GM21723 (cell line): ENCODE measurements around the gene GARNL3.
A peak's percentile ranks its signal among the peaks of the same experiment; 100 is the strongest.

ENCODE experiments used
- ATAC-seq: cut with Tn5 transposase; IDR thresholded peaks from one replicate; pipeline ENCODE4 v1.9.1; 2021; ENCODE audit warnings: mild to moderate bottlenecking, moderate library complexity; ENCODE audit not compliant: unreplicated experiment

The GARNL3 gene

GRCh38 chr9:127277099-127277498 is 12.5 kb downstream of the GARNL3 start:
- peak; percentile 69 for ATAC-seq

GRCh38 chr9:127277770-127278169 is 13.2 kb downstream of the GARNL3 start:
- no peak for ATAC-seq

GRCh38 chr9:127278372-127278771 is 13.8 kb downstream of the GARNL3 start:
- no peak for ATAC-seq

- ATAC-seq, result no peak
Observed at GRCh38 chr9:127279717-127280285, 15.2 kb downstream of the GARNL3 start.

GRCh38 chr9:127280880-127281660 is 16.5 kb downstream of the GARNL3 start:
- ATAC-seq, result no peak

GRCh38 chr9:127281891-127282290 is 17.3 kb downstream of the GARNL3 start:
- no peak for ATAC-seq

GRCh38 chr9:127282611-127283010 is 18.0 kb downstream of the GARNL3 start:
- no peak for ATAC-seq

GRCh38 chr9:127283135-127283534 is 18.6 kb downstream of the GARNL3 start:
- ATAC-seq, result no peak

GRCh38 chr9:127283917-127284497 is 19.4 kb downstream of the GARNL3 start:
- no peak for ATAC-seq

- no peak for ATAC-seq
Observed at GRCh38 chr9:127285965-127286364, 21.4 kb downstream of the GARNL3 start.

GRCh38 chr9:127290561-127291065 is 26.0 kb downstream of the GARNL3 start:
- no peak for ATAC-seq

GRCh38 chr9:127291246-127291778 is 26.7 kb downstream of the GARNL3 start:
- no peak for ATAC-seq

GRCh38 chr9:127292415-127292814 is 27.8 kb downstream of the GARNL3 start:
- ATAC-seq, result no peak

- ATAC-seq, result no peak
Observed at GRCh38 chr9:127293328-127293727, 28.8 kb downstream of the GARNL3 start.

- ATAC-seq, result no peak
Observed at GRCh38 chr9:127293767-127294166, 29.2 kb downstream of the GARNL3 start.

GRCh38 chr9:127295005-127295404 is 30.4 kb downstream of the GARNL3 start:
- ATAC-seq, result no peak

- no peak for ATAC-seq
Observed at GRCh38 chr9:127300886-127301447, 36.4 kb downstream of the GARNL3 start.

- no peak for ATAC-seq
Observed at GRCh38 chr9:127303830-127304229, 39.3 kb downstream of the GARNL3 start.

GRCh38 chr9:127305206-127305837 is 40.7 kb downstream of the GARNL3 start:
- ATAC-seq, result no peak

- ATAC-seq, result no peak
Observed at GRCh38 chr9:127305838-127306226, 41.3 kb downstream of the GARNL3 start.

- no peak for ATAC-seq
Observed at GRCh38 chr9:127307802-127308201, 43.2 kb downstream of the GARNL3 start.
